Stomach (tissue), 4 donors: ENCODE results near the gene KRTAP4-11.
"Not testable (repeated sequence)": the region's sequence is repeated elsewhere in the genome, so short reads cannot be mapped to it uniquely, and the experiment has no call there.

ENCODE experiments used
- POLR2A ChIP-seq, 4 donors: fragments of 450-650 bp; IDR thresholded peaks; one replicate each; pipeline ENCODE4 v1.6.1; 2016; ENCODE audit warnings: antibody characterized with exemption in 4 of 4, control low read depth in 2 of 4, mild to moderate bottlenecking in 1 of 4, moderate library complexity in 1 of 4
- TF ChIP-seq, protein P1 (sequence below), 7 experiments: fragments of 450-650 bp in 4 of 7; fragments of 200-600 bp in 3 of 7; sonication (generic) in 3 of 7; IDR thresholded peaks; one replicate each; pipeline ENCODE4 v1.5.1; 2016 to 2019; ENCODE audit warnings: antibody characterized with exemption in 7 of 7, control low read depth in 2 of 7, mild to moderate bottlenecking in 1 of 7

DNA sequence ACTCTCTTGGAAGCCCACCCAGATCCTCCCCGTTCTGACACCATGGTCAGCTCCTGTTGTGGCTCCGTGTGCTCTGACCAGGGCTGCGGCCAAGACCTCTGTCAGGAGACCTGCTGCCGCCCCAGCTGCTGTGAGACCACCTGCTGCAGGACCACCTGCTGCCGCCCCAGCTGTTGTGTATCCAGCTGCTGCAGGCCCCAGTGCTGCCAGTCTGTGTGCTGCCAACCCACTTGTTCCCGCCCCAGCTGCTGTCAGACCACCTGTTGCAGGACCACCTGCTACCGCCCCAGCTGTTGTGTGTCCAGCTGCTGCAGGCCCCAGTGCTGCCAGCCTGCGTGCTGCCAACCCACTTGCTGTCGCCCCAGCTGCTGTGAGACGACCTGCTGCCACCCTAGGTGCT lies 12.8 kb downstream of the KRTAP4-11 start, which contains the start of gene KRTAP4-9:
- not testable (repeated sequence) for TF ChIP-seq POLR2A (IDR thresholded peaks at IDR 0.05)
- TF ChIP-seq, protein P1, sequence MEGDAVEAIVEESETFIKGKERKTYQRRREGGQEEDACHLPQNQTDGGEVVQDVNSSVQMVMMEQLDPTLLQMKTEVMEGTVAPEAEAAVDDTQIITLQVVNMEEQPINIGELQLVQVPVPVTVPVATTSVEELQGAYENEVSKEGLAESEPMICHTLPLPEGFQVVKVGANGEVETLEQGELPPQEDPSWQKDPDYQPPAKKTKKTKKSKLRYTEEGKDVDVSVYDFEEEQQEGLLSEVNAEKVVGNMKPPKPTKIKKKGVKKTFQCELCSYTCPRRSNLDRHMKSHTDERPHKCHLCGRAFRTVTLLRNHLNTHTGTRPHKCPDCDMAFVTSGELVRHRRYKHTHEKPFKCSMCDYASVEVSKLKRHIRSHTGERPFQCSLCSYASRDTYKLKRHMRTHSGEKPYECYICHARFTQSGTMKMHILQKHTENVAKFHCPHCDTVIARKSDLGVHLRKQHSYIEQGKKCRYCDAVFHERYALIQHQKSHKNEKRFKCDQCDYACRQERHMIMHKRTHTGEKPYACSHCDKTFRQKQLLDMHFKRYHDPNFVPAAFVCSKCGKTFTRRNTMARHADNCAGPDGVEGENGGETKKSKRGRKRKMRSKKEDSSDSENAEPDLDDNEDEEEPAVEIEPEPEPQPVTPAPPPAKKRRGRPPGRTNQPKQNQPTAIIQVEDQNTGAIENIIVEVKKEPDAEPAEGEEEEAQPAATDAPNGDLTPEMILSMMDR (IDR thresholded peaks at IDR 0.05) = not testable (repeated sequence)
